Endodermal cell (in vitro differentiated cells): Measurements from ENCODE around the gene SSX2. TPM values are rescaled to one million over a fixed set of nuclear protein-coding genes. Genes with fewer than 3 reads are reported as not detected.
"Not testable (repeated sequence)": the region's sequence is repeated elsewhere in the genome, so short reads cannot be mapped to it uniquely, and the experiment has no call there.

Experiments used
- DNase-seq: peaks from one replicate; pipeline ENCODE4 v3.0.0-alpha.2; 2017
- H3K27ac ChIP-seq: 2 replicates; pipeline ENCODE4 v1.5.1; 2013; ENCODE audit warnings: mild to moderate bottlenecking, low read depth, low read length, moderate library complexity
- H3K27me3 ChIP-seq: 2 replicates; pipeline ENCODE4 v1.6.1; 2013; ENCODE audit warnings: mild to moderate bottlenecking, low read length, moderate library complexity; ENCODE audit not compliant: insufficient read depth, control insufficient read depth, poor library complexity, severe bottlenecking
- H3K36me3 ChIP-seq: 2 replicates; pipeline ENCODE4 v1.7.0; 2013; ENCODE audit warnings: mild to moderate bottlenecking, low read length, moderate library complexity; ENCODE audit not compliant: control insufficient read depth, insufficient read depth
- H3K4me1 ChIP-seq: one replicate; pipeline ENCODE4 v1.7.0; 2013; ENCODE audit warnings: low read length; ENCODE audit not compliant: control insufficient read depth, insufficient read depth
- H3K4me3 ChIP-seq: 2 replicates; pipeline ENCODE4 v1.5.1; 2013; ENCODE audit warnings: mild to moderate bottlenecking, low read length, moderate library complexity
- H3K9ac ChIP-seq: 2 replicates; pipeline ENCODE4 v1.6.1; 2013; ENCODE audit warnings: mild to moderate bottlenecking, low read length, moderate library complexity; ENCODE audit not compliant: poor library complexity, severe bottlenecking; ENCODE audit errors: extremely low read depth
- H3K9me3 ChIP-seq: 2 replicates; pipeline ENCODE4 v1.6.1; 2013; ENCODE audit warnings: mild to moderate bottlenecking, low read length, moderate library complexity; ENCODE audit not compliant: control insufficient read depth
- H3K27ac Mint-ChIP-seq: 2 replicates; pipeline ENCODE4 v1.8.0; 2020; ENCODE audit warnings: mixed read lengths
- H3K27me3 Mint-ChIP-seq: 2 replicates; pipeline ENCODE4 v1.8.0; 2021; ENCODE audit warnings: mild to moderate bottlenecking, mixed read lengths; ENCODE audit not compliant: insufficient read depth
- H3K36me3 Mint-ChIP-seq: 2 replicates; pipeline ENCODE4 v1.8.0; 2020; ENCODE audit warnings: low read depth, mixed read lengths
- H3K4me1 Mint-ChIP-seq: 2 replicates; pipeline ENCODE4 v1.8.0; 2020; ENCODE audit warnings: mixed read lengths
- H3K4me3 Mint-ChIP-seq: 2 replicates; pipeline ENCODE4 v1.8.0; 2020; ENCODE audit warnings: mild to moderate bottlenecking, moderate library complexity, mixed read lengths
- H3K9me3 Mint-ChIP-seq: 2 replicates; pipeline ENCODE4 v1.8.0; 2020; ENCODE audit warnings: mild to moderate bottlenecking, mixed read lengths
- WGBS, 2 experiments: methylation state at CpG; one replicate each; pipeline versions ENCODE4 v1.1.5 to v1.1.7; 2013; ENCODE audit warnings: missing lambda C conversion rate in 2 of 2, mixed read lengths in 1 of 2; ENCODE audit not compliant: insufficient coverage in 1 of 2, insufficient read length in 1 of 2; 5-methylcytosine and 5-hydroxymethylcytosine counted together
- total RNA-seq, 2 donors: library from RNA; stranded (reverse); fragmentation: NEBNext Ultra II Directional in 1 of 2; extraction: Animal tissue kit (Norgen Biotek cat#: 25700) in 1 of 2; gene quantifications; 2 replicates in 1 of 2; 3 replicates in 1 of 2; pipeline ENCODE4 v1.2.1, GENCODE V29; 2021

Gene SSX2
- total RNA-seq, 2 donors from 2014 or later = not detected

DNA sequence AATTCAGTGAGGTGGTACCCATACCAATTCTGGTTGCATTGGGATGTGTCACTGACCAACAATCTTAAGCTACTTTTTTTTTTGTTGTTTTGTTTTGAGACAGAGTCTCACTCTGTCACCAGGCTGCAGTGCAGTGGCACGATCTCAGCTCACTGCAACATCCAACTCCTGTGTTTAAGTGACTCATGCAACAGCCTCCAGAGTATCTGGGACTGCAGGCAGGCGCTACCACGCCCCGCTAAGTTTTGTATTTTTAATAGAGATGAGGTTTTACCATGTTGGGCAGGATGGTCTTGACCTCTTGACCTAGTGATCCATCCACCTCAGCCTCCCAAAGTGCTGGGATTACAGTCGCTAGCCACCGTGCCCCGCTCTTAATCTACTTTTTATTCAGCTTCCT, 58.0 kb downstream of the SSX2 start:
- DNase-seq, H3K36me3 ChIP-seq, H3K9ac ChIP-seq, H3K4me1 ChIP-seq, H3K4me1 Mint-ChIP-seq, H3K27me3 Mint-ChIP-seq, H3K27me3 ChIP-seq, H3K4me3 ChIP-seq, H3K27ac ChIP-seq, H3K9me3 ChIP-seq, H3K36me3 Mint-ChIP-seq, H3K4me3 Mint-ChIP-seq, H3K27ac Mint-ChIP-seq: not testable (repeated sequence)
- WGBS, 2 experiments = 90% methylated on average over 4 of the region's 7 CpGs; no CpG with 5 or more reads in 1 of the 2 experiments
- peaks cover 66% of the 10 kb centered on the region for H3K9me3 Mint-ChIP-seq

Other genes starting within 250 kb of the SSX2 start
- gene XAGE1A, start 211.4 kb downstream of the SSX2 start, total RNA-seq = not detected
- not detected for gene XAGE1B, start 190.1 kb downstream of the SSX2 start, total RNA-seq
- gene SSX7, start 52.3 kb downstream of the SSX2 start, total RNA-seq = not detected
- gene SSX2B, start 44.1 kb upstream of the SSX2 start, total RNA-seq = not detected
- not detected for gene SPANXN5, start 90.2 kb upstream of the SSX2 start, total RNA-seq
- gene XAGE5, start 104.1 kb upstream of the SSX2 start, total RNA-seq = not detected
- not detected for gene XAGE3, start 160.9 kb upstream of the SSX2 start, total RNA-seq
- gene FAM156B, start 190.2 kb upstream of the SSX2 start, total RNA-seq = 10 to 100 TPM; 10.9 to 12.8 TPM